ENCODE results near the gene ZNF750. TPM values are rescaled to one million over a fixed set of nuclear protein-coding genes. Genes with fewer than 3 reads are reported as not detected.

The ZNF750 gene
- polyA plus RNA-seq, 1 donor (not counting 4 experiments of a cell fraction or from before 2014, with no cell fraction given) = 5.5 TPM

DNA sequence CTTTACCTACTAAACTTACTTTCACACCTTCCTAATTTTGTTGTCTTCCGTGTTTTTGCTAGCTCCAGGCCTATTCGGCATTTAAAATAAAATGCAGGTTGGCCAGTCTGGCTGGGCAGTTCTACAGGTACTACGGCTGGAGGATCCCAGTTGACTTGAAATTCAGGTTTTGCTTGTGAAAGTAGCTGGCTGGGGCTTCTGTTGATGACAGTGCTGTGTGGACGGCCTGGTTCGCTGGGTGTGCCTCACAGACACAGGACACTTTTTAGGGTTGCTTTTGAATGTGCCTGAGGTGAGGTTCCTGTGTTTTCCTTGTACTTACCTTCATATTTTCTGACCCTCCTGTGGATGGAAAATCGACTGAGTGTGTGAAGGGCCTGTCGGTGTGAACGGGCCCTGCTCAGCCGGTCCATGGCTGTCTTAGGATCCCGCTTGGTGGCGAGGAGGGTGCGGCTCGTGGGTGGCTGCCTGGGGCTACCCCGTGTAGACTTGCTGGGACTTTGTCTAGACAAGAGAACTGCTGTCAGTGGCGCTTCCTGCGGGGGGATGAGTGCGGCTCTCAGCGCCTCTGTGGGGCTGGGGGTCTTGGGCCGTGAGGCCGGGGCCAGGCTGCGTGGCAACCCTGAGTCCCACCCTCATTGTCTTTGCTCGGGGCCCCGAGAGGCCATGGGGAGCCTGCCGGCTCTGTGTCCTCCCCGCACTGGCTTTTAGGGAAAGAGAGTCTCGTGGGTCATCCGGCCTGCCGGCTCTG is 18.7 kb upstream of the ZNF750 start:
- TF ChIP-seq EZH2 (IDR thresholded peaks at IDR 0.05; ENCODE audit: low read length) = no peak
- TF ChIP-seq, protein P1, sequence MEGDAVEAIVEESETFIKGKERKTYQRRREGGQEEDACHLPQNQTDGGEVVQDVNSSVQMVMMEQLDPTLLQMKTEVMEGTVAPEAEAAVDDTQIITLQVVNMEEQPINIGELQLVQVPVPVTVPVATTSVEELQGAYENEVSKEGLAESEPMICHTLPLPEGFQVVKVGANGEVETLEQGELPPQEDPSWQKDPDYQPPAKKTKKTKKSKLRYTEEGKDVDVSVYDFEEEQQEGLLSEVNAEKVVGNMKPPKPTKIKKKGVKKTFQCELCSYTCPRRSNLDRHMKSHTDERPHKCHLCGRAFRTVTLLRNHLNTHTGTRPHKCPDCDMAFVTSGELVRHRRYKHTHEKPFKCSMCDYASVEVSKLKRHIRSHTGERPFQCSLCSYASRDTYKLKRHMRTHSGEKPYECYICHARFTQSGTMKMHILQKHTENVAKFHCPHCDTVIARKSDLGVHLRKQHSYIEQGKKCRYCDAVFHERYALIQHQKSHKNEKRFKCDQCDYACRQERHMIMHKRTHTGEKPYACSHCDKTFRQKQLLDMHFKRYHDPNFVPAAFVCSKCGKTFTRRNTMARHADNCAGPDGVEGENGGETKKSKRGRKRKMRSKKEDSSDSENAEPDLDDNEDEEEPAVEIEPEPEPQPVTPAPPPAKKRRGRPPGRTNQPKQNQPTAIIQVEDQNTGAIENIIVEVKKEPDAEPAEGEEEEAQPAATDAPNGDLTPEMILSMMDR (optimal IDR thresholded peaks at IDR 0.05 in 1 of 3, IDR thresholded peaks at IDR 0.05 in 1 of 3, conservative IDR thresholded peaks at IDR 0.05 in 1 of 3; ENCODE audit: extremely low read depth in 1 of 3, insufficient read depth in 2 of 3, low read length in 3 of 3) = no peak
- peaks cover 0 to 3% of the 10 kb centered on the region in 2 experiments for H3K36me3 ChIP-seq (ENCODE audit: control insufficient read depth in 2 of 2, extremely low read depth in 1 of 2, insufficient read depth in 2 of 2, low read length in 2 of 2)
- H3K4me3 ChIP-seq (ENCODE audit: control insufficient read depth in 2 of 3, extremely low read depth in 1 of 3, insufficient read depth in 2 of 3, low read depth in 1 of 3, low read length in 3 of 3) = peak overlapping the region in 2 of 3 experiments; percentile 2 to 60
- H3K9me1 ChIP-seq (ENCODE audit: control insufficient read depth, extremely low read depth, insufficient read depth, low read length) = no peaks in the 10 kb centered on the region
- peaks cover 5% of the 10 kb centered on the region for H3K79me2 ChIP-seq (ENCODE audit: control insufficient read depth, insufficient read depth, low read length)
- H3K27me3 ChIP-seq (ENCODE audit: control insufficient read depth, extremely low read depth, insufficient read depth, low read length) = no peaks in the 10 kb centered on the region
- dilution Hi-C loops (cut with MboI; ENCODE audit: extremely low pct_ligation_motif_present, low sequenced_read_pairs) = no loop called here
- H2AFZ ChIP-seq (ENCODE audit: control insufficient read depth, low read length) = peak overlapping the region; percentile 48
- H3K4me1 ChIP-seq (ENCODE audit: control insufficient read depth, extremely low read depth, insufficient read depth, low read length) = peaks cover 29% of the 10 kb centered on the region
- peak overlapping the region; percentile 88 for H3K27ac ChIP-seq (ENCODE audit: control insufficient read depth, insufficient read depth, low read length)
- no peaks in the 10 kb centered on the region for H4K20me1 ChIP-seq (ENCODE audit: control insufficient read depth, extremely low read depth, insufficient read depth, low read length)
- no peak for DNase-seq (ENCODE audit: low read depth, low spot score)
- H3K9ac ChIP-seq (ENCODE audit: control insufficient read depth, extremely low read depth, insufficient read depth, low read length) = peak overlapping the region; percentile 72
- no peaks in the 10 kb centered on the region for H3K9me3 ChIP-seq (ENCODE audit: control insufficient read depth, low read depth, low read length)
- H3K4me2 ChIP-seq (ENCODE audit: control insufficient read depth, extremely low read depth, insufficient read depth, low read depth, low read length) = peak overlapping the region; percentile 79
- peak; percentile 74 for FAIRE-seq

DNA sequence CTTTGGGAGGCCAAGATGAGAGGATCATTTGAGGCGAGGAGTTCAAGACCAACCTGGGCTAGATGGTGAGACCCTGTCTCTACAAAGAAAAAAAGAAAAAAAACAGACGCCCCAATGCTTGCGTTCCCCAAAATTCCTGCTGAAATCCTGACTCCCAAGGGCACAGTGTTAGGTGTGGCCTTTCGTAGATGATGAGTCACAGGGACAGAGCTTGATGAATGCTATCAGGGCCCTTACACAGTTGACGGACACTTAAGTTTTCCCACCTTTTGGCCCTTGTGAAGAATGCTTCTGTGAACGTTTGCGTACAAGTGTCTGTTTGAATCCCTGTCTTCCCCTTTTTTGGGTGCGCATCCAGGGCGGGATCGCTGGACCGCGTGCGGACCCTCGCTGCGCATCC is 16.5 kb upstream of the ZNF750 start:
- no peak for FAIRE-seq
- DNase-seq (ENCODE audit: low read depth, low spot score) = no peak
- H3K4me2 ChIP-seq (ENCODE audit: control insufficient read depth, extremely low read depth, insufficient read depth, low read depth, low read length) = no peak overlapping the region

More for the DNA sequence above, 16.5 kb upstream of the ZNF750 start:
- H3K4me3 ChIP-seq (ENCODE audit: control insufficient read depth in 2 of 3, extremely low read depth in 1 of 3, insufficient read depth in 2 of 3, low read depth in 1 of 3, low read length in 3 of 3) = no peak overlapping the region
- H3K27me3 ChIP-seq (ENCODE audit: control insufficient read depth, extremely low read depth, insufficient read depth, low read length) = no peaks in the 10 kb centered on the region
- H3K9me1 ChIP-seq (ENCODE audit: control insufficient read depth, extremely low read depth, insufficient read depth, low read length) = no peaks in the 10 kb centered on the region
- H3K4me1 ChIP-seq (ENCODE audit: control insufficient read depth, extremely low read depth, insufficient read depth, low read length) = peaks cover 29% of the 10 kb centered on the region
- H3K36me3 ChIP-seq (ENCODE audit: control insufficient read depth in 2 of 2, extremely low read depth in 1 of 2, insufficient read depth in 2 of 2, low read length in 2 of 2) = peaks cover 1 to 3% of the 10 kb centered on the region in 2 experiments
- TF ChIP-seq, protein P1 (optimal IDR thresholded peaks at IDR 0.05 in 1 of 3, IDR thresholded peaks at IDR 0.05 in 1 of 3, conservative IDR thresholded peaks at IDR 0.05 in 1 of 3; ENCODE audit: extremely low read depth in 1 of 3, insufficient read depth in 2 of 3, low read length in 3 of 3) = no peak
- TF ChIP-seq EZH2 (IDR thresholded peaks at IDR 0.05; ENCODE audit: low read length) = no peak
- peak overlapping the region; percentile 31 for H3K27ac ChIP-seq (ENCODE audit: control insufficient read depth, insufficient read depth, low read length)
- no peaks in the 10 kb centered on the region for H3K9me3 ChIP-seq (ENCODE audit: control insufficient read depth, low read depth, low read length)
- peaks cover 7% of the 10 kb centered on the region for H3K79me2 ChIP-seq (ENCODE audit: control insufficient read depth, insufficient read depth, low read length)
- dilution Hi-C loops (cut with MboI; ENCODE audit: extremely low pct_ligation_motif_present, low sequenced_read_pairs) = no loop called here
- H4K20me1 ChIP-seq (ENCODE audit: control insufficient read depth, extremely low read depth, insufficient read depth, low read length) = no peaks in the 10 kb centered on the region
- H2AFZ ChIP-seq (ENCODE audit: control insufficient read depth, low read length) = no peak overlapping the region
- no peak overlapping the region for H3K9ac ChIP-seq (ENCODE audit: control insufficient read depth, extremely low read depth, insufficient read depth, low read length)

All from keratinocyte (primary cell).